Renal cortex interstitium (tissue), 11 donors: ENCODE results near the gene FGD4. TPM values are rescaled to one million over a fixed set of nuclear protein-coding genes. Genes with fewer than 3 reads are reported as not detected.

Experiments used
- DNase-seq, 11 donors: peaks; one replicate each; pipeline ENCODE4 v3.0.0-alpha.2; 2013; ENCODE audit warnings: low read depth in 9 of 11, low spot score in 4 of 11; ENCODE audit errors: extremely low read depth in 1 of 11
- polyA plus RNA-seq, 3 donors: library from polyadenylated mRNA; unstranded; fragments of 120-200 nt; gene quantifications; one replicate each; pipeline ENCODE4 v1.2.1, GENCODE V29; 2013; ENCODE audit not compliant: insufficient read length in 3 of 3

The FGD4 gene
- polyA plus RNA-seq, 3 donors: 14.5 to 19.0 (median 15.5) TPM

DNA sequence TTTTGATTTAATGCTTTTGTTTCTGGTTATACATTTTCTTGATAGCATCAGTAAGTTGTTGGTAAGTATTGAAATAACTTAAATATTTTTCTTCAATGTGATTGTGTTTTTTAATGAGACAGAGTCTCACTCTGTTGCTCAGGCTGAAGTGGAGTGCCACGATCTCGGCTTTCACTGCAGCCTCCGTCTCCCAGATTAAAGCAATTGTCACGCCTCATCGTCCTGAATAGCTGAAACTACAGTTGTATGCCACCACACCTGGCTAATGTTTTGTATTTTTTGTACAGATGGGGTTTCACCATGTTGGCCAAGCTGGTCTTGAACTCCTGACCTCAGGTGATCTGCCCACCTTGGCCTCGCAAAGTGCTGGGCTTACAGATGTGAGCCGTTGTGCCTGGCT, 78.8 kb downstream of the FGD4 start:
- DNase-seq: no peak

DNA sequence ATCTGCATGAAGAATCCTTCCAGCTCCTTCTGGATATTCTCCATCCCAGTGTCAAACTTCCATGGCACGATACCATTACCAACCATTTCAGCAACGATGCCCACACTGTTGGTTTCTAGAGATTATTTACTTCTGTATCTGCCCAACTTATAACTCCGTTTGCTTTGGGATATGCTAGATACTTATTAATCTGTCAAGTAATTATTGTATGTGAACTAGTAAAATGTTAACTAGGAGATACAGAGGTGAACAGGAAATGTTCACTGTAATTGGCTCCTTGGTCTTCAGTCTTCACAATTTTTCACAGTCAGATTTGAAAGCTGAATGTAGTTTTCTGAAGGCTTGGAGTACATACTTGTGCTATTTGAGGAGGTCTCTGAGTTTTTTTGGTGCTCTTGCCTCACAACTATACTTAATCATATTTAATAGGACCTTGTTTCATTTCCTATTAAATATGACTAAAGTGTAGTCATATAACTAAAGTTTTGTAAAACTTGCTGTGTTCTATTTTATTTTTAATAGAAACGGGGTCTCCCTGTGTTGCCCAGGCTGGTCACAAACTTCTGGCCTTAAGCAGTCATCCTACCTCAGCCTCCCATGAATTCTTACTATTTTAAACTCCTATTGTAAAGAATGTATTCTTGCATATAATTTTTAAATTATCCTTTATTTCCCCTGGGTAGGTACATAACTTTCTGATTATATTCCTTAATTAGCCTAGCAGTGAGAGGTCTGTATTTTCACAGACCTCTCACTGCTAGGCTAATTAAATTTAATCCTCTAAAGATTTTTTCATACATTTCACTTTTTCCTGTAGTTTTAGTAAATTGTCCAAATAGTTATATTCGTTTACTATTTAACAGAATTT, 79.7 kb downstream of the FGD4 start:
- no peak for DNase-seq

DNA sequence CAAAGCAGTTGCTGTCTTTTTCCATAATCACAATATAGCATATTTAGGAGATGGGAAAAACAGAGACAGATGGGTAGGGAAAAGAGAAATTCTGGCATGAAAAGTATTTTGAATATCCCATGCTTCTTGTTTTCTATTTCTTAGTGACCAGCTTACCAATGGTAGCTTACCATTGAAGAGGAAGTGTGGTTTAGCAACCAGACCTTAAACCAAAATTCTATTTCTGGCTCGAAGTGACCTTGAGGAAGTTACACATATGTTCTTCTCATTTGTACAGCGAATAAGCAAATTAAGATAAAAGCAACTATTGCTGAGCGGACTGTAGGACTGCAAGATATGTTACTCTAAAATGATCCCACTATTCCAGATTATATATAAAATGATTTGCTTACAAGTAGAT, 82.9 kb downstream of the FGD4 start:
- no peak for DNase-seq

DNA sequence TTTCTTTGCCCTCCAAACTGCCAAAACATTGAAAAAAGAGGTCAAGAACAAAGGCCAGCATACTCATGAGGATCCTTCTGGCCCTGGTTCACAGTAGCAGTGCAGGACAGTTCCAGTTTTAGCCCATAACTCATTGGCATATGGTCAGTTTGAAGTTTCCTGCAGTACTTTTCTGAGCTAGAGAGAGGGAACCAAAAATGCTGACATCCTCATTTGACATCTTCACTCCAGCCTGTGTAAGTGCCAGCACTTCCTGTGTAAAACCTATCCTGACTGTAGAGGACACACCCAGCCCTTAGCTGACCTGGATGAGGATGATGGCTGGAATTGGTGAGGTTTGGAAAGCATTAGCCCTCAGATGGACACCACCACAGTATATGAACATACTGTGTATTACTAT, 84.1 kb downstream of the FGD4 start:
- DNase-seq: no peak

DNA sequence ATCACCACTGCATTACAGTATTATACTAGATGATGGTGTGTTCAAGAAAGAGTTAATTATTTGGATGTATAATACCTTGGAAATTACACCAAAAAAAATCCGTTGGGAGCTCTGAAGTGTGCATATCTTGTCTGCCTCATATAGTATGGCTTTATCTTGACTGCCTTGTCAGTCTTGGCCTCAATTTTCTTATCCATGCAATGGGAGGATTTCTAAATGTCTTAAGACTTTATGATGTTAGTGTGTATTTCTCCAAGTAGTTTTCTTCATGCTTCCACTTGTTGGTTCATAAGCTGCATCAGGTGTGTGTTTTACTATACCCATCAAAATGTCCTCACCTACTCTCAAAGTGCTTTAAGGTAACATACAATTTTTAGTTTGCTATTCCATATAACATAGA, 84.6 kb downstream of the FGD4 start:
- DNase-seq: no peak

DNA sequence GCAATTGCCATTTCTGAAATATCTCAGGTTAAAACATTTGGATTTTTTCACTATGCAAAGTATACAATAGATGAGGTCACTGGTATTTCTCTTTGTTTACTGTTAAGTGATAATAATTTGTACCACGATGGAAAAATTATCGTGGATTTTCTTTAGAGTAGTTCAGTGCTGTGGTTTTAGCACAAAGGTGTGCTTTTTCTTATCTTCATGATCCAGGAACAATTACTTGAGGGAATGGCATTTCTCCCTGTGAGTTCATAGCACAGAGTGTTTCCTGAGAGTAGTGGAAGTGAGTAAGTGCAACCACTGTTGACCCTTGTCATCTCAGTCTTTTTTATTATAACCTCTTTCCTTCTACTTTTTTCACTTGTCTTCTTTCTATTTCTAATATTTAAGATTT, 86.8 kb downstream of the FGD4 start:
- DNase-seq: no peak

DNA sequence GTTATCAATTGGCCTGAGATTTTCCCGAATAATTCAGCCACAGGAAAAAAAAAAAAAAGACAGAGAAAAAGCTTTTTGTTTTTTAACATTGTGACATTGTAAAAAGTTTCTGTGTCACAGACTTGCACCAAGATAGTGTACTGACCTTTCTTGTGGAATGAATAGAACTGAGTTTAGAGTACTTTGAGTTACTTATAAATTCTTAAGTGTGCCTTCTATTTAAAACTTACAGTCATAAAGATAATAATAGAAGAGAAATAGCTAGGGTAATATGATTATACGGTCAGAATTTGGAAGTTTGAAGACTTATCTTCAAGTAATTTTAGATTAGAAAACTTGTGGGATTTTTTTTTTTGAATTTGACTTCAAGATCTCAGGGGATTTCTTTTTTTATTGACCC, 88.8 kb downstream of the FGD4 start:
- DNase-seq: no peak

DNA sequence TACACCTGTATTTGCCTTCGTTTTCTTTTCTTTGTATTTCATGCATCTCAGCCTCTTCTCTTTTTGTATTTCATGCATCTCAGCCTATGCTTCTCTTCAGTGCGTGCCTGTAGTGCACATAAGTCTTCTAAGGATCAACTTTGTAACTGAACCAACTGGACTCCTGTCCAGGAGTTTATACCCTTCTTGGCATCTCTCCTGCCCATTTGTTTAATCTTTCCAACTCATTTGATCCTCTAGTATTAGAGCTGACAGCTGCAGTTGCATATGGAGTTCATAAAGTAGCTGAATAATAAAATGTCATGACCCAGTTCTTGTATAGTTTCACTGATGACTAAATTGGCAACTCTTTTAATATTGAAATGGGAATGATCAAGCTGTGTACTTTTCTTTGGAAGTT, 89.7 kb downstream of the FGD4 start:
- DNase-seq: no peak

DNA sequence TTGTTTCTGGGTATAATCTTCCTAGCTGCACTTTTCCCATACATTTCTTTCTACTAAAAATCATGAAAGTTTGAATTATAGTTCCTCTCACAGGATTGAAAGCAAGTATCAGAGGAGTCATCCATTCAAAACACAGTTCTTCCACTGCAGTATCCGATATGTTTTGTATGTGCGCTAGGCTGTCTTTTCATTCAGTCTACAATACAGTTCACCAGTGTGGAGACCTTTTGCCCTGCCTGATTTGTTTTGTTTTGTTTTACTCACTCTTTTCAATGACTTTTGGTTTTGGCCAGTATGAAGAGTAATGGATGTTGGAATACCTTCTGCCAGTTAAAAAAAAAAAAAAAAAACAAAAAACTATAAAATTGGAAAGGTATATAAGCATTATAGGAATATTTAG, 91.4 kb downstream of the FGD4 start:
- no peak for DNase-seq

DNA sequence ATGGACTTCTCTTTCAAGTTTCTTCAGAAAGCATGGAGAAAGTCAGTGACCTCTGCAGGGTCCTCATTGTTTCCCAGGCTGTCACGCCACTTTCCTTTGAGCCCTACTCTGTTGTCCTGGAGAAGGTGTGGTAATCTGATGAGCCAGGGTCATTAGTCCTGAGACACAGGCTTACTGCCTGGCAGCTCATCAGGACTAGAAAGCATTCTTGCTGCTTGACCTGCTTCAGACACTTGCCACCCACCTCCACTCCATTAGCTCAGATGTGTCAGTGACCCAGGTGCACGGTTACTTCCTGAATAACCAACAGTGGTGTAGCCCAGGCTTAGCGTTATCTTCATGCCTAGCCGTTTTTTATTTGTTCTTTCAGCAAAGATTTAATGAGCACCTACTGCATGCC, 93.9 kb downstream of the FGD4 start:
- no peak for DNase-seq

DNA sequence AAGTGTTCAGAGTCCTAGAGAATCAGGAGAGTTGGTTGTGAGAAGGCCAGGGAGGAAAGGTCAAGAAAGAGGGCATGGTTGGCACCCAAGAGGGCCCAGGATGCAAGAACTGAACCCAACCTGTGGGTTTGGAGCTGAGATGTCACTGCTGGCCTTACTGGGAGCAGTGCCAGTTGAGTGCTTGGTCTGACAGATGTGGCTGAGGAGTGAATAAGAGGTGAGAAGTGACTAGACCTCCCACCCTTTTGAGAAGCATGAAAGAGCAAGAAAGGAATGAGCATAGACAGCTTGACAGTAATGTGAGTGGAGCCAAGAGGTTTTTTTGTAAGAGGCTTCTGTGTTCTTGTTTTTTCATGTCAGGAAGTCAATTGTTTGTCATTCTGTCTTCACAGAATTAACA, 95.3 kb downstream of the FGD4 start:
- DNase-seq: no peak

DNA sequence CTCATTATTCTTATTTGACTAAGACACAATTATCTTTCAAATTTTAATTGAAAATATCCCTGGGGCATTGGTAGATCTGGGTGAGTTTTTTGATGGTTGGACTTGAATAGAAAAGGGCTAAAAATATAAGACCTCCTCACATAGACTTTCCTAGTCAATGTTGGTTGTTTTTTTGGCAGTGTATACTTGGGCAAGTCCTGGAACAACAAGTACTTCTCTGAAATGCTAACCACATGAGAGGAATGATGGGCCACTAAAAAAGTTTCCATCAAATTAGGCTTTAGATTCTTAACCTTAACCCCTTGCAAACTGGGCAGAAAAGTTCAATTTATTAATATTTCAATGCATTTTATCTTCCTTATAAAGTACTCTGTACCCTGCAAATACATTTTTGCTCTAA, 97.6 kb downstream of the FGD4 start:
- DNase-seq: no peak

DNA sequence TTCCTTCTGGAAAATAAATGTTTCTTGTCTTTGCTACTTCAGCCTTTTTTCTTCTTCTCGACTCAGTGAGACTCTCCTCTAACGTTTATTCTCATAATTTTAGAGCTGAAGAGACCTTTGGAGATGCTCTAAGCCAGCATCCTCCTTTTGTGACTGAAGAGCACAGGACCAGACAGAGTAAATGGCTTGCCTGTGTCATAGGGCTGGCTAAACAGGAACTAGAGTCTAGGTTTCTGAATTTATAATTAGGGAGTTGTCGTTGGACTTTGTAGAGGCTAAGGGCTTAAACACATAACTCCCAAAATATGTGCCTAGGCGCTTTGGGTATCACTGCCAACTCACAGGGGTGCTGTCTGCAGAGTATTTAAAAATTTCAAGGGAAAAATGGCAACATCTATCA, 98.5 kb downstream of the FGD4 start:
- no peak for DNase-seq

DNA sequence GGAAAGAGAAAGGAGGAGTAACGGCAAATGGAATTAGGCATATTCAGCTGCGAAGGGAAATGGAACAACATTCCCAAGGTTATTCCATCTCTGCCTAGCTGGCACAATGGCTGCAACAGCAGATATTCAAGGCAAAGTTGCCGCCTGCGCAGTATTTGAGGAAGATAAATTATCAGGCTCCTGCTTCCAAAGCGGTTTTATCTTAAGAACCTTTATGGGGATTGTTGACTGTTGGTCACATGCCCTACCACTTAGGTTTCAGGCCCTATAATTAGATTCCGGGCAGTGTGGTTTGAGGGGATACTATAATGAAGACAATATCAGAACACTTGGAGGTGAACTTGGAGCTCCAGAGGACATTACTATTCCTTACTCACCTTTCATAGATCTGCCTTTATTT, 99.7 kb downstream of the FGD4 start:
- DNase-seq: no peak

DNA sequence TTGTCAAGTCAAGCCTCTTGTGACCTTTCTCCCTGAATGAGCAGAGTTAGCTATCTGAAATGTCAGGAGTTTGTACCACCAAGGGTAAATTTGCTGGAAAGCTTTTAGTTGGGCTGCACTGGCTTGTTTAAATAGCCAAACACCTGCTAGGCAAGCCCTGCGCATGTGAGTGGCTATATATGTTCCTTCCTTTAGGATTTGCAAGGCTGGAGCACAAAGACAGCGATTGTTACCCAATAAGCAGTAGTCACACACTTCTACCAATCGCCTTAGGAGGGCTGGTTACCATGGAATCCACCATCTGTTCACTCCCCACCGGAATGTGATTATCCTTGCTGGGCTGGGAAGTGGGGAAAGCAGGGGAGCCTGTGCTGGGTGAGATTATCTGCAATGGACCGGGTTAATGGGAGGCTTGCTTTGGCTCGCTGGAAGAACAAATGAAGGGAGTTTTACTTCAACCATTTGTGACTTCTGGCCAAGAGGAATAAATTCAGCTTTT, 102.5 kb downstream of the FGD4 start:
- DNase-seq: peak in 10 of 11 donors; percentile 25 to 70 (median 44)

DNA sequence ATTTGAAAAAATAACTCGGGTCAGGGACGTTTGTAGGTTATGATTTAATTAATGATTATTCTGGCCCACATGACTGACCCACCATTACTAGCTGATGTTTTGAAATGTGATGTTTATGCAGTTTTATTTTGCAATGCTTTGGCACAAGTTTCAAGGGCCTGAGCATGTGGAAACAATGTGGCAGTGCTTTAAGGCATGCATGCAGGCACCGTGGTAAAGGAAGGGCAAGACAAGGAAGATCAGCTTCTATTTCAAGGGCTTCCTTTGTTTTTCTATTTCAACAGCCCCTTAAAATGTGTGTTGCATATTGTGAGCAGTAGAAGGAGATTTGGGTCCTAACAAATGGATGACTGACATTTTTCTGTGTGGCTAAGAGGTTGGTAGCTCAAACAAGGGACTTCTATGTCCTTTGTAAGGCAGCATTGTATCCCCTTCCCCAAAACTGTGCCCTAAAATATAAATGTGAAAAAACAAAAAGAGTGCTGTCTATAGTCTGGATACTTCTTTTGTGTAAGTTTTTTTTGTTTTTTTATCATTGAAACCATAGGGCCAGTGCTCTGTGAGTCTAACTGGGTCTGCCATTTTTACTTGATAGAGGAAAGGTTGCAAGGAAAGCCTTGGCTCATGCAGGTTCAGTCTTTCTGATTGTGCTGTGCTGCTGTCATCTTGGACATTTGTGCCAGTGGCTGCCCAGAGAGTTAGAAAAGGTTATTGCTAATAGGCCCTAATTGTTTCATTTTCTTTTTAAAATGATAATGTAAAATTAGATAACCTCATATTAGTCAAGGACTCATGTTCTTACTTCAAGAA, 103.5 kb downstream of the FGD4 start:
- no peak for DNase-seq

DNA sequence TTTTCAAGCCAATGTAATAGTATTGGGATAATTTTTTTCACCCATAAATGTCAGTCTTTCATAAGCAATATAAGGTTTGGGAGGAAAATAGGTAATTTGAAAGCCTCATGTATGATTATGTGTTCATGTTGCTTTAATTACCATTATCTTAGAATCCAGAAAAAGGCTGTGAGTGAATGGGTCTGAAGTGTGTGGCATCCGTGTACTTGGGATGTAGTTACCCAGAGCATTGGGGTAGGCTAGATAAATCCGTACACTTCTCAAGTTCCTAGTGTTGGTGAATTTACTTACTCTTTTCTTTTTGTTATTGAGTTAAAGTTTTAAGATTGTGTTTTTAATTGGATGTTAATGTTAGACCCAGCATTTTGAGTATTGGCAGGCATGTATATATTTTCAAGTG, 104.4 kb downstream of the FGD4 start:
- no peak for DNase-seq

DNA sequence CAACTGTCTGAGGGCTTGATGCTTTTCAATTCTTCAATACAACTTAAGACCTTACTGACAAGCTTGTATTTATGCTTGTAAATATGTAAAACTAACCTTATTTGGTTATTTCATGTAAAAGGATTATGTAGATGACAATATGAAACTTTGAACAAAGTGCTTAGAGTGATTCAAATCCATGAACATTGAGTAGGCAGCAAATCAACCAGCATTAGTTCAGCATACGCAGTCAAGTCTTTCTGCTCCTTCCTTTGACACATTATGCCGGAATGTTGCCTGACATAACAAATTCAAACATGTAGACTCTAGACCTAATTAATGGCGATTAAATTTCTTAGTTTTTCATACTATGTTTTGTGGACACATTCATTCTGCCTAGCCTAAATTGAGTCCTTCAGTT, 105.2 kb downstream of the FGD4 start:
- no peak for DNase-seq

DNA sequence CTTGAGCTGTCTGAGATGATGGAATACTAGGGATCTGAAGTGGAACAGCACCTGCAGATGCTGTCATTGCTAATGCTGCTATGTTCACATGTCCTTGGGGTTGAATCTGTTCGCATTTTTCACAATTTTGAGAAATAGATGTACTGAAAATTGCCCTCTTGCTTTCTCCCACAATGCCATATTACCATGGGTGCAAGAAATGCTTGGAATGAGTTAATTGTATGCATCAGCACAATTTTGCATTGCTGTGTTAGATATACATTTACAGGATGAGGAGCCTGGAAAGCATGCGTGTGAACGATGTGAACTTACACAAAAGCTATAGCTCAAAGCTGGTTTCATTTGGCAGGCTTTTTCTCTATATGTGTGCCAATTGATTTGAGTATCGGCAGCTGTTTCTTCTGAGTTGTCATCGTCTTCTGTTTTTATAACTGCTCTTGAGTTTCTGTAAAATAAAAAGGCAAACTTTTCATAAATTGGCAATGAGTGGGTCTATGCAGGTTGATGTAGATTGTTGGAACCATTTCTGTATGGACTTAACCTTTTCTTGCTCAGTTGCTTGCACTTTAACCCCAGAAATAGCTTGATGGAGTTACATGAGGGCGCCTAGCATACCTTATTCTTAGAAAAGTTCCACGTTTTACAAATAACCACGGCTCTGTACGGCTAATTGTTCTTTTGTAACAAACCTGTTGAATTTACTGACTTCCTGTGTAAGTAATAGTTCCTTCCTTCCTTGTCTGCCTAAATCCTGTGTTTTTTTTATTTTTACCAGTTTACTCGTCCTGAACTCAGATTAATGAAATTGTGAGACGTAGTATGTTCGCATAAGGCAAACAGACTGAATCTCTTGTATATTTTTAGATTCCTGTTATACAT, 105.9 kb downstream of the FGD4 start:
- no peak for DNase-seq
